Endothelial cell of umbilical vein (primary cell): Measurements from ENCODE around the gene SMC1A.

Experiments used
- CTCF ChIP-seq, 2 donors: IDR thresholded peaks; 1 replicate in 1 of 2; 2 replicates in 1 of 2; pipeline ENCODE4 v1.5.1; 2011; ENCODE audit warnings: low read length in 2 of 2, mild to moderate bottlenecking in 2 of 2, moderate library complexity in 2 of 2, control low read depth in 1 of 2, inconsistent platforms in 1 of 2, low read depth in 1 of 2; ENCODE audit not compliant: insufficient read depth in 1 of 2; ENCODE audit errors: extremely low read depth in 1 of 2
- EZH2 ChIP-seq: IDR thresholded peaks from 2 replicates; pipeline ENCODE4 v1.6.1; 2012; ENCODE audit warnings: borderline replicate concordance, low read depth, mild to moderate bottlenecking, moderate library complexity, low read length, inconsistent platforms; ENCODE audit not compliant: severe bottlenecking
- MYC ChIP-seq: IDR thresholded peaks from one replicate; pipeline ENCODE4 v1.6.1; 2011; ENCODE audit warnings: mild to moderate bottlenecking, low read depth, low read length
- POLR2AphosphoS5 ChIP-seq: IDR thresholded peaks from 2 replicates; pipeline ENCODE4 v1.6.1; 2012; ENCODE audit warnings: low read depth, mild to moderate bottlenecking, control low read depth, low read length, moderate library complexity; ENCODE audit not compliant: insufficient read depth

- TF ChIP-seq CTCF (IDR thresholded peaks at IDR 0.05; ENCODE audit: extremely low read depth in 1 of 2, insufficient read depth in 1 of 2, low read depth in 1 of 2, low read length in 2 of 2) = no peak
- no peak for TF ChIP-seq POLR2AphosphoS5
- TF ChIP-seq EZH2 = no peak
- TF ChIP-seq MYC = no peak
These were observed 14.8 kb upstream of the SMC1A start for GRCh38 chrX:53437206-53437605.
